Hair follicular keratinocyte (primary cell): ENCODE measurements around the gene NUP43. TPM values are rescaled to one million over a fixed set of nuclear protein-coding genes. Genes with fewer than 3 reads are reported as not detected.

Experiments
- total RNA-seq: library from RNA; depleted of rRNA; stranded (reverse); fragments of >200 nt; gene quantifications from 2 replicates; pipeline ENCODE4 v1.2.3, GENCODE V29; 2015

Gene NUP43, protein sequence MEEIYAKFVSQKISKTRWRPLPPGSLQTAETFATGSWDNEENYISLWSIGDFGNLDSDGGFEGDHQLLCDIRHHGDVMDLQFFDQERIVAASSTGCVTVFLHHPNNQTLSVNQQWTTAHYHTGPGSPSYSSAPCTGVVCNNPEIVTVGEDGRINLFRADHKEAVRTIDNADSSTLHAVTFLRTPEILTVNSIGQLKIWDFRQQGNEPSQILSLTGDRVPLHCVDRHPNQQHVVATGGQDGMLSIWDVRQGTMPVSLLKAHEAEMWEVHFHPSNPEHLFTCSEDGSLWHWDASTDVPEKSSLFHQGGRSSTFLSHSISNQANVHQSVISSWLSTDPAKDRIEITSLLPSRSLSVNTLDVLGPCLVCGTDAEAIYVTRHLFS
- 18.2 and 32.4 TPM in 2 replicates for total RNA-seq

DNA sequence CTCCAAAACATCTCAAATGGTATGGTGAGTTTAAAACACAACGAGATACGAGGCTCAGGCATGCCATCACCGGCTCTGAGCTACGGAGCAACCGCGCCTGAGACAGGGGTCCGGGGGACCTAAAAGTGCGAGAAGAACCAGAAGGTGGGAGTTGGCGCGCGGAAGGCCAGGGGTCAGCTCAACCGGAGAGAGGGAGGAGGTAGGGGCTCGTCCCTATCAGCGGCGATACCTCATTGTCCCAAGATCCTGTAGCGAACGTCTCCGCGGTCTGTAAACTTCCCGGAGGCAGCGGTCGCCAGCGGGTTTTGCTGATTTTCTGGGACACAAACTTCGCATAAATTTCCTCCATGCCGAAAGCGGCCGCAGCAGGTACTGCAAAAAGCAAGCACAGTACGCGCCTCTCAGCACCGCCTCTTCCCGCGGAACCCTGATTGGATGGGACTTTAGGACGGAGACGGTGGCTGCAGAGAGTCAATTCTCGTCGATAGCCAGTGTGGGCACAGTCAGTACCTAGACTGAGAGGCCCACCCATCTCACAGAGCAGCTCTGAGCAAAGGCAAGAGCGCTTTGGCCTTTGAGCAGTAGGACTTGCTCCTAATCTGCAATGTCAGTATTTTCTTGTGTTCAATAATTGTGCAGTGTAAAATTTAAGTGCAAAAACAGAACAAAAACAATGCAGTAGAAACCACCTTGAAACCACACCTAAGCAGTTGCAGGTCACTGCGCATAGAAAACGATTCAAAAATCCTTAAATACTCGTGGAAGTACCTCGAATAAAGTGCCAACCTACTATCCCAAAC is at the start of gene NUP43:
TSS of gene NUP43 (minus strand) at position 383 of the 800 bp plus-strand sequence. CDS start at position 349, 34 bp downstream.

DNA sequence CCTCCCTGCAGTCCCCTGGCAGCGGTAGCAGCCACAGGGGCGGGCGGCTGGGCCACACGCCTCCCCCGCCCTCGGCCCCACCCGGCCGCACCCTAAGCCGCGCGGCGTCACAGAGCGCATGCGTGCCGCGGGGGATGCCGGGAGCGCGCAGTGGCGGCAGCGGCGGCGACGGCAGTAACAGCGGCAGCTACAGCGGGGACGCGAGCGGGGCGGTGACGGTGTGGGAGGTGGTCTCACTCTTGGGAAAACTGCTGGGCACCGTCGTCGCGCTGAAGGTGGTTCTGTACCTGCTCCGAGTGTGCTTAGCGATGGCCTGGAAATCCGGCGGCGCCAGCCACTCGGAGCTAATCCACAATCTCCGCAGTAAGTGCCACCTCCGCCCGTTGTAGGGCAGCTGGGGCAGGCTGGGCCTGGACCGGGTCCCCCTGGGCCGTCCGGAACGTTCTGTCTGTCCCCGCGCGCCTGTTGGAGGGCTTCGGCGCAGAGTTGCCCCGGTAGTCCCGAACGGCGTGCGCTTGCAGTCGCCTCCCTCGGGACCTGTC is 3.3 kb upstream of the NUP43 start, which contains the start of gene PCMT1:
TSS of gene PCMT1 (plus strand) at position 148 of the 542 bp plus-strand sequence. CDS start at position 309, 161 bp downstream.

DNA sequence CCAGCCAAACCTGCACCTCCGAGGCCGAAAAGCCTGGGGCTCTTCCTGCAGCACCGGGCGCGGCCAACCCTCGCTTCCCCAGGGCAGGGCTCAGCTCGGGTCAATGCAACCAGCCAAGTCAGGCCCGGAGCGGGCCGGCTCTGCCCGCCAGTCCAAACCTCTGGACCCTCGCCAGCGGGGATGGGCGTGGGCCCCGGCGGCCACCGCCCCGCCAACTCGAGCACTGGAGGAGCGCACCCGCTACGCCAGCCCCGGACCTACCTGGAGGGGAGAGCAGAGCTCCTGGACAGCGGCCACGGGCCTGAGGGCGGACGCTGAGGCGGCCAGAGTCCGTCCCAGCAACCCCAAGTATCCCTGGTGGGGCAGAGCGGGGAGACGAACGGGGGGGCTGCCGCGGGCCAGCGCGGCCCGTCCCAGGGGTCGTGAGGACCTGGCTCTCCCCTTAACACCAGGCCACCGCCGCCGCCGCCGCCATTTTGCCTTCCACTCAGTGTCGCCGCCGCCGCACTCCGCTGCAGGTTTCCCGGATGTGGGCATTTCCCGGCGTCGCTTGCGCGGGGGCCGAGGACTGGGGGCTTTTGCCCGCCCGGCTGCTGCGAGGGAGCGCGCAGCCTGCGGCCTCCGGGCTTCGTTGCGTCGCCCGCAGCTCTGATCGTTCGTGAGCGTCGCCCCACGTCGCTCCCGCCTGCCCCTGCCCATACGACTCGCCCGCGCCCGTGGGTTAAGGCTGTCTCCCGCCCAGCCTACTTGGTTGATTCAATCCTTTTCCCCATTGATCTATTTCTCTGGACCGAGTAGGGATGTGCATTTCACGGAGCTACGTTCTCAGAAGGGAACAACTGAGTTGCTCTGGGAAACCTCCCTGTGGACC is 28.5 kb downstream of the NUP43 start, which contains the start of gene LATS1:
TSS of gene LATS1 (minus strand) at position 514 of the 871 bp plus-strand sequence. CDS start 15,975 bp downstream, outside the sequence.

Other genes starting within 250 kb of the NUP43 start
- 14.1 and 15.7 TPM in 2 replicates for gene PPIL4, start 200.5 kb downstream of the NUP43 start, total RNA-seq
- 42.6 and 44.2 TPM in 2 replicates for gene GINM1, start 180.2 kb downstream of the NUP43 start, total RNA-seq
- 22.6 and 31.5 TPM in 2 replicates for gene KATNA1, start 97.8 kb downstream of the NUP43 start, total RNA-seq
- gene LATS1, start 28.4 kb downstream of the NUP43 start, total RNA-seq: 11.5 and 14.4 TPM in 2 replicates
- 152 and 165 TPM in 2 replicates for gene PCMT1, start 3.2 kb upstream of the NUP43 start, total RNA-seq
- 55.3 and 129 TPM in 2 replicates for gene LRP11, start 117.8 kb upstream of the NUP43 start, total RNA-seq
- 1.7 and 6.5 TPM in 2 replicates for gene RAET1E, start 151.6 kb upstream of the NUP43 start, total RNA-seq
- 7.6 and 20.4 TPM in 2 replicates for gene RAET1G, start 176.6 kb upstream of the NUP43 start, total RNA-seq
- gene ULBP2, start 195.5 kb upstream of the NUP43 start, total RNA-seq: 11.4 and 14.1 TPM in 2 replicates
- gene ULBP1, start 217.4 kb upstream of the NUP43 start, total RNA-seq: 1.3 and 2.8 TPM in 2 replicates